T-helper 9 cell (primary cell): ENCODE results near the gene HSPG2.
"Not testable (repeated sequence)": the region's sequence is repeated elsewhere in the genome, so short reads cannot be mapped to it uniquely, and the experiment has no call there.

ENCODE experiments used
- DNase-seq: peaks from one replicate; pipeline ENCODE4 v3.0.0-alpha.2; 2020
- total RNA-seq, 2 donors: gene quantifications; one replicate each; lab custom pipeline; 2026; lab: John Stamatoyannopoulos, UW

Gene HSPG2
- total RNA-seq = 0.42 to 3.9 reads per million in 2 donors

- DNase-seq = no peak
These were observed at the start of gene HSPG2 for GRCh38 chr1:21937034-21937371. HSPG2 (minus strand) TSS chr1:21937310; CDS start chr1:21937217, 93 bp downstream.

- not testable (repeated sequence) for DNase-seq
These were observed 49.3 kb upstream of the HSPG2 start for GRCh38 chr1:21986386-21986785.

GRCh38 chr1:21985893-21986292 is 48.8 kb upstream of the HSPG2 start:
- not testable (repeated sequence) for DNase-seq

GRCh38 chr1:21983539-21983938 is 46.4 kb upstream of the HSPG2 start:
- not testable (repeated sequence) for DNase-seq

- not testable (repeated sequence) for DNase-seq
These were observed 45.0 kb upstream of the HSPG2 start for GRCh38 chr1:21982122-21982521.

GRCh38 chr1:21981253-21981652 is 44.1 kb upstream of the HSPG2 start:
- DNase-seq = not testable (repeated sequence)

- not testable (repeated sequence) for DNase-seq
These were observed 43.6 kb upstream of the HSPG2 start for GRCh38 chr1:21980515-21981220.

- DNase-seq = not testable (repeated sequence)
These were observed 41.1 kb upstream of the HSPG2 start for GRCh38 chr1:21978209-21978608.

GRCh38 chr1:21976703-21977239 is 39.7 kb upstream of the HSPG2 start, which contains the start of gene CELA3B:
CELA3B (plus strand) TSS chr1:21977022; CDS start chr1:21977040, 18 bp downstream.
- not testable (repeated sequence) for DNase-seq

GRCh38 chr1:21975296-21975695 is 38.2 kb upstream of the HSPG2 start:
- DNase-seq = not testable (repeated sequence)

- DNase-seq = not testable (repeated sequence)
These were observed 37.6 kb upstream of the HSPG2 start for GRCh38 chr1:21974699-21975098.

GRCh38 chr1:21973948-21974347 is 36.8 kb upstream of the HSPG2 start:
- DNase-seq = not testable (repeated sequence)

- DNase-seq = not testable (repeated sequence)
These were observed 35.9 kb upstream of the HSPG2 start for GRCh38 chr1:21972973-21973441.

- DNase-seq = not testable (repeated sequence)
These were observed 33.4 kb upstream of the HSPG2 start for GRCh38 chr1:21970523-21970922.

GRCh38 chr1:21969066-21969465 is 32.0 kb upstream of the HSPG2 start:
- not testable (repeated sequence) for DNase-seq

GRCh38 chr1:21967216-21967615 is 30.1 kb upstream of the HSPG2 start:
- DNase-seq = not testable (repeated sequence)

GRCh38 chr1:21966247-21967000 is 29.3 kb upstream of the HSPG2 start:
- DNase-seq = no peak

- DNase-seq = peak; percentile 82
These were observed 26.5 kb upstream of the HSPG2 start for GRCh38 chr1:21963477-21964217.

- DNase-seq = no peak
These were observed 24.7 kb upstream of the HSPG2 start for GRCh38 chr1:21961799-21962198.

- DNase-seq = no peak
These were observed 24.2 kb upstream of the HSPG2 start for GRCh38 chr1:21961337-21961736.

GRCh38 chr1:21956720-21957552 is 19.8 kb upstream of the HSPG2 start:
- peak; percentile 41 for DNase-seq
